HG03575 (cell line): ENCODE results near the gene KDM1A.

Experiments
- ATAC-seq: cut with Tn5 transposase; IDR thresholded peaks from one replicate; pipeline ENCODE4 v1.9.1; 2021; ENCODE audit not compliant: unreplicated experiment, insufficient number of reproducible peaks, low FRiP score; ENCODE audit errors: extremely low read depth

KDM1A gene

DNA sequence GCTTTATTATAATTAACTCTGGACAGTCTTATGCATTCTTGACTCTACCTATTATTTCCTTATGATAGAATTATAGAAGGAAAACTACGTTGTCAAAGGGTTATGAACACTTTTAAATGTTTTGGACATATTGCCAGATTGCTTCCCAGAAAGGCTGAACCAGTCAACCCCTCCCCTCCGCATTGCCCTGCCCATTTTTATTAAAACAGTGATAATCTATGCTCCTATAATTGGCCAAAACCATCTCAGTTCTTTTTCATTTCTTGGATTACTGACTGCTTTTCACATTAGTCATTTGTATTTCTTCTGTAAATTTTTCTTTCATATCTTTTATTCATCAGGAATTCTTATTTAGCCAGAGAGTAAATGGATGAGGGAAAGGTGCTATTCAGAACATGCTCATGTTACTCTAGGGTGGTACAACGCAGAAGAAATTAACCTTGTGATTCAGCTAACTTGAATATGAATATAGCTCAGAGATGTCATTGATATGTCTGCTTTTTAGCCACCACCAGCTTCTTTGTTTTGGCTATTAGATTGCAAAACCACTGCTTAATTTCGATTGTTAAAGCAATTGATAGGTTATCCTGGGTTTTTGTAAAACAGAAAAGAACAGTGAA lies 32.1 kb downstream of the KDM1A start:
- ATAC-seq: no peak

GRCh38 chr1:23057301-23057700 lies 38.0 kb downstream of the KDM1A start:
- no peak for ATAC-seq

GRCh38 chr1:23062271-23062670 lies 43.0 kb downstream of the KDM1A start:
- no peak for ATAC-seq

DNA sequence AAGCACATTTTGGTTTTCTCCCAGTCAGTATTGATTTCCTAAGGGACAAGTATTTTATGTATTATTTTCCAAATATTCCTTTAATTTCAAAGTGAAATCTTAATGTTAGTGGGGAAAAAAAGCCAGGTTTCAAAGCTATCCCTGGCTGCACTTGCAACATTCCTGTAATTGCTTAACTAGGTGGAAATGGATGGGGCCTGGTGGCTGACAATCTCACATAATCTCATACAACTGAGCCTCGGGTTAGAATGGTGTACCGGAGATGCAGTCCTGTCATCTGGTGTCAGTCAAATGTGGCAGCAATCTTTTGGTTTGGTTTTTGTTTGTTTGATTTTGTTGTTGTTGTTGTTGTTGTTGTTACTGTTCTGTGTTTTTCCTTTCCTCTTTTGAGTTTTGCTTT lies 46.1 kb downstream of the KDM1A start:
- no peak for ATAC-seq

GRCh38 chr1:23066075-23066474 lies 46.8 kb downstream of the KDM1A start:
- no peak for ATAC-seq

- ATAC-seq: no peak
Measured at GRCh38 chr1:23069149-23069548, 49.9 kb downstream of the KDM1A start.

- ATAC-seq: no peak
Measured at GRCh38 chr1:23069675-23070074, 50.4 kb downstream of the KDM1A start.

- ATAC-seq: no peak
Measured at GRCh38 chr1:23074012-23074411, 54.7 kb downstream of the KDM1A start.

DNA sequence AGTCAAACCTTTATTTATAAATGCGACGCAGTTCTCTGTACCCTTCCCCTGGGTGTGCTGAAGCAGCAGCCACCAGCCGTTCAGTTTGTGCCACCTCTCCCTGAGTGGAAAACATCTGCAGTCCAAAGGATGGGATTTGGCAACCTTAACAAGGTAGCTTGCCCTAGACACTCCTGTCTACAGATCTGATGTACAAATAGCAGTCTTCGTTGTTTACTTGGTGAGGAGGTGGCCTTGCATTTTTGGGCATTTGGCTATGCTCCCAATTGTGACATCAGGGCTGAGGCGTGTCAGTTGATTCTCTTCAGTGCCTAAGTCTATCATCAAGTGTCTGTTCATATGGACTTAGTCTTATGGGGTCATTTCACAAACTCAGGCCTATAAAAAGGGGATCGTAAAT lies 59.8 kb downstream of the KDM1A start:
- ATAC-seq: no peak

DNA sequence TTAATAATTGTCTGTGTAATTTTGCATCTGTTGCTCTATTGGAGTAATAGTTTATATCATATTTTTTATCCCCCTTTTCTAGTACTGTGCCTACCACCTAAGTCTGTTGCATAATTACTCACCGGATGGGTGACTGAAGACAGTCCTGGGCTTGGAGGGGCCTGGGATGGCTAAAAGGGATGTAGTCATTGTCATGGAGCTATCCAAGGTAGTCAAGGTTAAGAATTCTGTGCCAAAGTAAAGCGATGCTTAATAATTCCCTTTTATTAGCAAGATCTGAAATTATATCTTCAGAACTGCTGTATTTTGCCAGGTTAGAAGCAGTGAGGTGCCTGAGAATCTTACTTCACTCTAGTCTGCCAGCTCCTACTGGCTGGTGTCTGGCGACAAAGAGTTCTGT lies 61.6 kb downstream of the KDM1A start:
- ATAC-seq: no peak

GRCh38 chr1:23081376-23081775 lies 62.1 kb downstream of the KDM1A start:
- ATAC-seq: no peak

- no peak for ATAC-seq
Measured at GRCh38 chr1:23083714-23084480, 64.6 kb downstream of the KDM1A start.

GRCh38 chr1:23084880-23085279 lies 65.6 kb downstream of the KDM1A start:
- no peak for ATAC-seq

DNA sequence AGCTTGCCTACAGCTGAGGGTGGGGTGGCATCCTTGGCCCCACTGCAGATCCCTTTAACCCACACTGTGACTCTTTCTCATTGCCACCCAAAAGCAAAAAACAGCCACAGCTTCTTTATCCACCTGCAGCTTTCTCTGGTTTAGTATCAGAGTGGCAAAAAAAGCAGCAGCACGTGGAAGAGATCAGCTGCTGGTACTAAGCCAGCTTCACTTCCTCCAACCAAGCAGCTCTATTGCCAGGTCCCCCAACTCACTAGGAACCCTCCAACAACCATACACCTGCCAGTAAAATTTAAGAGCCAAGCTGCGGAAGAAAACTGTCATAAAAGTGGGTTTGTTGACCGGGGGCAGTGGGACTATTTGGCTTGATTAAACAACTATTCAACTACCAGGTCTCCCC lies 66.4 kb downstream of the KDM1A start:
- ATAC-seq: no peak

DNA sequence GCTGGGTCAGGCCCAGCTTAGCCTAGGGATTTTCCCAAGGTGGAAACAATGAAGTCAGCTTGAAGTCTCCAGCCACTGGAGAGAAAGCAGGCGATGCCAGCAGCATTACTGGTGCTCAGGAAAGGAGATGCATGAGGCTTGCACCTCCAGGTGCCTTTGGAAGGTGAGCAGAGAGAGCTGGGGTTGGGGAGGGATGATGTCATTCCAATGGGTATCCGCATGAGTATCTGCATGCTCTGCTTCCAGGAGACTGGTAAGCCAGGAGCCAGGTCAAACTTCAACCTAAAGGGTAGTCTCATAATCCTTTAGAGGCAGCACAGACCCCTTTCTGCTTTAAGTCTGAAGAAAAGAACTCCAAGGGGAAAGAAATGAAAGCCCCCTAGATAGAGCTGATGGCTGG lies 68.8 kb downstream of the KDM1A start:
- no peak for ATAC-seq

- ATAC-seq: no peak
Measured at GRCh38 chr1:23090056-23090455, 70.8 kb downstream of the KDM1A start.

DNA sequence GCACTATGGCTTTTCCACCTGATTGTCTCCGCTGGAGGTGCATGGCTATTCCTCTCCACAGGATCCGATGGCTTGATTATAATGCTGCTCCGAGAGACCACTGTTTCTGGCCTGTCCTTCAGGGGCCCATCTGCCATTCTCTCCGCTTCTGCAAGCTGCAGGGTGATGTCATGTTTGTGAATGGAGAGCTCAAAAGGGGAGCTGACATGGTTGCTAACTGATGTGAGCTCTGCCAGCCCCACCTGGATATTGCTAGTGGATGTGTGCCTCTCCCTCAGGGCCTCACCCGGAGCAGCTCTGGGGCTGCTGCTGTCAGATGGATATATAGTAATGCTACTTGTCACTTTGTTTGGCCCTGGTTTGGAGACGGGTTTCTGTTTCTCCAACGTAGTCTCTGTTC lies 72.3 kb downstream of the KDM1A start:
- ATAC-seq: no peak

GRCh38 chr1:23092447-23092846 lies 73.2 kb downstream of the KDM1A start:
- ATAC-seq: no peak

DNA sequence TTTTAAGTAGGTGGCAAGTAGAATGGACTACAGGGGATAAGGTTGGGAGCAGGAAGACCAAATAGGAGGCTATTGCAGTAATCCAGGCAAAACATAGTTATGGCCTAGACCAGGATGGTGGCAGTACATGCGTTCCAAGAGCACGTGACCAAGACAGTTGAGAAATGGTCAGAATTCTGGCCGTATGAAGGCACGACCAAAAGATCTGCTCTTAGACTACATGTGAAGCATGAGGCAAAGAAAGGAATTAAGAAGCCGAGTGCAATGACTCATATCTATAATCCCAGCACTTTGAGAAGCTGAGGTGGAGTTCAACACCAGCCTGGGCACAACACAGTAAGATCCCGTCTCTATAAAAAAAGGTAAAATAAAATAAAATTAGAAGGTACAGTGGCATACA lies 78.0 kb downstream of the KDM1A start:
- ATAC-seq: no peak

GRCh38 chr1:23098463-23099170 lies 79.3 kb downstream of the KDM1A start:
- no peak for ATAC-seq
